ENCODE data around the gene CNTN4. TPM values are rescaled to one million over a fixed set of nuclear protein-coding genes. Genes with fewer than 3 reads are reported as not detected.

CNTN4 gene
- total RNA-seq, 1 experiment from 2014 or later, result 51.3 TPM

GRCh38 chr3:3016226-3016625 lies 917.6 kb downstream of the CNTN4 start:
- no peak overlapping the region for H3K27ac Mint-ChIP-seq (ENCODE audit: unreplicated experiment)
- no peak for TF ChIP-seq CTCF (IDR thresholded peaks at IDR 0.05; ENCODE audit: insufficient read depth in 1 of 2, low read depth in 1 of 2, low read length in 1 of 2, severe bottlenecking in 1 of 2, unreplicated experiment in 1 of 2)
- H3K27me3 Mint-ChIP-seq (ENCODE audit: insufficient read depth, unreplicated experiment), result no peaks in the 10 kb centered on the region
- Histone ChIP-seq H3K36me3 (ENCODE audit: control insufficient read depth, insufficient read depth, low read length) (no peaks in the 10 kb centered on the region), H3K4me3 (ENCODE audit: low read depth, low read length) (no peak overlapping the region), H3K9me3 (no peaks in the 10 kb centered on the region), H3K27me3 (replicated peaks; ENCODE audit: control insufficient read depth, insufficient read depth, low read length) (no peaks in the 10 kb centered on the region), H3K4me1 (peaks cover 23% of the 10 kb centered on the region)
- POLR2A ChIA-PET, result no interaction called here
- DNase-seq, result no peak
- intact Hi-C loops (cut with micrococcal nuclease; ENCODE audit: unreplicated experiment), result no loop called here
- H3K4me1 Mint-ChIP-seq (ENCODE audit: low read depth, unreplicated experiment), result peaks cover 27% of the 10 kb centered on the region
- CTCF ChIA-PET, result no interaction called here
- BruUV-seq (replicated peaks), result no TSS peak
- H3K36me3 Mint-ChIP-seq (ENCODE audit: insufficient read depth, unreplicated experiment), result no peaks in the 10 kb centered on the region
- no peak overlapping the region for H3K4me3 Mint-ChIP-seq (ENCODE audit: unreplicated experiment)
- H3K9me3 Mint-ChIP-seq (ENCODE audit: unreplicated experiment), result no peaks in the 10 kb centered on the region

DNA sequence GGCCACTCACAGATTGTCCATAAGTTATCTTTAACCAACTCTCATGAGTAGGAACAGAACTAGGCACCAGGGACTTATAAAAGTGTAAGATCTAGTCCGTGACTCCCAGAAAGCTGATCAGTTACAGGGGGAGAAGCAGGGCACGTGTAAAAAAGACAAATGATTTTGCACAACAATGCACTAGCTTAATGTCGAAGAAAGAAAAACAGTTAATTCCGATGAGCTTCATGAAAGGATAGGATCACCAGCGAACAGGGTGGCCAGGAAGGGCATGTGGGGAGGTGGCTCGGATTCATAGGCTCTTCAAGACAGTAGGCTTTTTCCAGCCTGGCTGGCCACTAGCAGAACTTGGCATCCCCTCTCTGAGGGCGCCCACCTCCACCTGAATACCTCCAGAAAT lies 921.5 kb downstream of the CNTN4 start:
- Histone ChIP-seq H3K36me3 (ENCODE audit: control insufficient read depth, insufficient read depth, low read length) (no peaks in the 10 kb centered on the region), H3K4me3 (ENCODE audit: low read depth, low read length) (no peak overlapping the region), H3K4me1 (peaks cover 21% of the 10 kb centered on the region), H3K9me3 (no peaks in the 10 kb centered on the region), H3K27me3 (replicated peaks; ENCODE audit: control insufficient read depth, insufficient read depth, low read length) (no peaks in the 10 kb centered on the region)
- no peaks in the 10 kb centered on the region for H3K27me3 Mint-ChIP-seq (ENCODE audit: insufficient read depth, unreplicated experiment)
- peaks cover 14% of the 10 kb centered on the region for H3K4me1 Mint-ChIP-seq (ENCODE audit: low read depth, unreplicated experiment)
- intact Hi-C loops (cut with micrococcal nuclease; ENCODE audit: unreplicated experiment), result loop anchor here (1.0 kb wide), 1 partner anchor 11 kb away; no protein-coding TSS in a partner anchor
- ChIA-PET POLR2A (no interaction called here), CTCF (no interaction called here)
- H3K4me3 Mint-ChIP-seq (ENCODE audit: unreplicated experiment), result no peak overlapping the region
- no peaks in the 10 kb centered on the region for H3K36me3 Mint-ChIP-seq (ENCODE audit: insufficient read depth, unreplicated experiment)
- no peak for DNase-seq
- H3K27ac Mint-ChIP-seq (ENCODE audit: unreplicated experiment), result no peak overlapping the region
- no TSS peak for BruUV-seq (replicated peaks)
- no peak for TF ChIP-seq CTCF (IDR thresholded peaks at IDR 0.05; ENCODE audit: insufficient read depth in 1 of 2, low read depth in 1 of 2, low read length in 1 of 2, severe bottlenecking in 1 of 2, unreplicated experiment in 1 of 2)
- H3K9me3 Mint-ChIP-seq (ENCODE audit: unreplicated experiment), result no peaks in the 10 kb centered on the region

- ChIA-PET CTCF (interaction anchor here (0.6 kb wide), 1 partner anchor 875 kb away, joined by 3 read pairs; no protein-coding TSS in a partner anchor), POLR2A (no interaction called here)
- no peaks in the 10 kb centered on the region for H3K27me3 Mint-ChIP-seq (ENCODE audit: insufficient read depth, unreplicated experiment)
- H3K9me3 Mint-ChIP-seq (ENCODE audit: unreplicated experiment), result no peaks in the 10 kb centered on the region
- no peak for TF ChIP-seq CTCF (IDR thresholded peaks at IDR 0.05; ENCODE audit: insufficient read depth in 1 of 2, low read depth in 1 of 2, low read length in 1 of 2, severe bottlenecking in 1 of 2, unreplicated experiment in 1 of 2)
- Histone ChIP-seq H3K9me3 (no peaks in the 10 kb centered on the region), H3K4me3 (ENCODE audit: low read depth, low read length) (no peak overlapping the region), H3K36me3 (ENCODE audit: control insufficient read depth, insufficient read depth, low read length) (no peaks in the 10 kb centered on the region), H3K27me3 (replicated peaks; ENCODE audit: control insufficient read depth, insufficient read depth, low read length) (no peaks in the 10 kb centered on the region), H3K4me1 (peaks cover 14% of the 10 kb centered on the region)
- no TSS peak for BruUV-seq (replicated peaks)
- peaks cover 9% of the 10 kb centered on the region for H3K4me1 Mint-ChIP-seq (ENCODE audit: low read depth, unreplicated experiment)
- H3K27ac Mint-ChIP-seq (ENCODE audit: unreplicated experiment), result no peak overlapping the region
- DNase-seq, result no peak
- intact Hi-C loops (cut with micrococcal nuclease; ENCODE audit: unreplicated experiment), result no loop called here
- no peaks in the 10 kb centered on the region for H3K36me3 Mint-ChIP-seq (ENCODE audit: insufficient read depth, unreplicated experiment)
- H3K4me3 Mint-ChIP-seq (ENCODE audit: unreplicated experiment), result no peak overlapping the region
These were observed 924.6 kb downstream of the CNTN4 start for GRCh38 chr3:3023111-3023745.
